Panc1 (cell line): Measurements from ENCODE around the gene NDE1. TPM values are rescaled to one million over a fixed set of nuclear protein-coding genes. Genes with fewer than 3 reads are reported as not detected.

Experiments used
- ATAC-seq: fragments of 200-7000 bp; cut with Tn5 transposase; 2 replicates; pipeline ENCODE4 v1.9.1; 2020; ENCODE audit warnings: mild to moderate bottlenecking, moderate library complexity
- BruUV-seq: library from RNA; stranded (reverse); fragments of 400-500 nt; replicated peaks from 2 replicates; lab custom pipeline; 2021; lab: Mats Ljungman, UMichigan
- CTCF ChIA-PET: fragments of 300-600 bp; sonication (Branson Sonifier 250); formaldehyde crosslinking; loops from one replicate; lab custom pipeline; 2022; ENCODE audit warnings: antibody characterized with exemption; lab: Charles Lee
- POLR2A ChIA-PET: fragments of 300-600 bp; sonication (Branson Sonifier 250); formaldehyde crosslinking; loops from one replicate; lab custom pipeline; 2022; ENCODE audit warnings: antibody characterized with exemption; lab: Charles Lee
- DNase-seq: peaks from one replicate; pipeline ENCODE4 v3.0.0-alpha.2; 2010; ENCODE audit warnings: low read depth, low spot score
- H3K27ac ChIP-seq: 2 replicates; pipeline ENCODE4 v1.5.1; 2011; ENCODE audit warnings: mild to moderate bottlenecking, low read length, inconsistent platforms
- H3K27me3 ChIP-seq: fragments of 200-500 bp; sonication (Bioruptor generic); 2 replicates; pipeline ENCODE4 v1.6.0; 2014; ENCODE audit warnings: low read length, inconsistent platforms; ENCODE audit not compliant: control insufficient read depth, insufficient read depth
- H3K36me3 ChIP-seq: fragments of 200-500 bp; sonication (Bioruptor generic); 2 replicates; pipeline ENCODE4 v1.5.1; 2014; ENCODE audit warnings: inconsistent platforms, mild to moderate bottlenecking, low read length, moderate library complexity; ENCODE audit not compliant: control insufficient read depth, insufficient read depth
- H3K4me1 ChIP-seq: 2 replicates; pipeline ENCODE4 v1.5.1; 2011; ENCODE audit warnings: inconsistent platforms, mild to moderate bottlenecking, low read length, moderate library complexity; ENCODE audit not compliant: control insufficient read depth, insufficient read depth
- H3K4me3 ChIP-seq, 2 experiments: 2 replicates each; pipeline ENCODE4 v1.5.1; 2011 to 2012; ENCODE audit warnings: low read depth in 2 of 2, low read length in 2 of 2, mild to moderate bottlenecking in 2 of 2, inconsistent platforms in 1 of 2, moderate library complexity in 1 of 2
- H3K9me3 ChIP-seq: fragments of 200-500 bp; sonication (Bioruptor generic); 2 replicates; pipeline ENCODE4 v1.5.1; 2014; ENCODE audit warnings: low read depth, mild to moderate bottlenecking, inconsistent platforms, low read length, moderate library complexity; ENCODE audit not compliant: control insufficient read depth, insufficient read depth
- CTCF ChIP-seq: fragments of 450-650 bp; IDR thresholded peaks from 2 replicates; pipeline ENCODE4 v1.5.1; 2017; ENCODE audit warnings: mild to moderate bottlenecking
- POLR2AphosphoS5 ChIP-seq: IDR thresholded peaks from 2 replicates; pipeline ENCODE4 v1.6.1; 2012; ENCODE audit warnings: mild to moderate bottlenecking, low read depth, low read length, moderate library complexity
- SIN3A ChIP-seq: IDR thresholded peaks from 2 replicates; pipeline ENCODE4 v1.6.1; 2012; ENCODE audit warnings: low read depth, mild to moderate bottlenecking, low read length, moderate library complexity, borderline replicate concordance; ENCODE audit not compliant: insufficient read depth
- TCF7L2 ChIP-seq: IDR thresholded peaks from 2 replicates; pipeline ENCODE4 v1.6.1; 2011; ENCODE audit warnings: mild to moderate bottlenecking, low read depth, low read length, inconsistent platforms
- in situ Hi-C: cut with HindIII; loops from 2 replicates; pipeline ENCODE4 v1.10.0; 2016; ENCODE audit warnings: low sequenced_read_pairs, low pct_unique_long_range_greater_than_20kb
- intact Hi-C: fragments of 100-400 bp; cut with micrococcal nuclease; formaldehyde crosslinking; loops from one replicate; pipeline ENCODE4 v1.10.0; 2022; ENCODE audit not compliant: unreplicated experiment
- total RNA-seq: library from RNA; stranded (reverse); gene quantifications from one replicate; pipeline ENCODE4 v1.2.1, GENCODE V29; 2021; ENCODE audit not compliant: unreplicated experiment
- TF ChIP-seq, protein P1 (sequence below), 2 experiments: IDR thresholded peaks; 2 replicates each; pipeline ENCODE4 v1.6.1; 2011 to 2012; ENCODE audit warnings: low read depth in 2 of 2, control low read depth in 1 of 2, low read length in 1 of 2, mild to moderate bottlenecking in 1 of 2, moderate library complexity in 1 of 2; ENCODE audit not compliant: insufficient read depth in 1 of 2

NDE1 gene
- total RNA-seq, 1 experiment from 2014 or later = 99.1 TPM

DNA sequence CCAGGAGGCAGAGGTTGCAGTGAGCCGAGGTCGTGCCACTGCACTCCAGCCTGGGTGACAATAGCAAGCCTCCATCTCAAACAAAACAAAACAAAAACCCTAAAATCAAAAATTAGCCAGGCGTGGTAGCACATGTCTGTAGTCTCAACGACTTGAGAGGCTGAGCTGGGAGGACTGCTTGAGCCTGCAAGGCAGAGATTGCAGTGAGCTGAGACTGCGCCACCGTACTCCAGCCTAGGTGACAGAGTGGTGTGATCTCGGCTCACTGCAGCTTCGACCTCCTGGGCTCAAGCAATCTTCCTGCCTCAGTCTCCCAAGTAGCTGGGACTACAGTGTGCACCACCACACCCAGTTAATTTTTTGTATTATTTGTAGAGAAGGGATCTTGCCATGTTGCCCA, 119.2 kb downstream of the NDE1 start:
- Histone ChIP-seq H3K36me3 (no peaks in the 10 kb centered on the region), H3K4me1 (no peaks in the 10 kb centered on the region), H3K4me3 (no peak overlapping the region), H3K9me3 (no peaks in the 10 kb centered on the region), H3K27ac (no peak overlapping the region), H3K27me3 (no peaks in the 10 kb centered on the region)
- ChIA-PET POLR2A (interaction anchor here (0.7 kb wide), 1 partner anchor 257 kb away, joined by 10 read pairs; no protein-coding TSS in a partner anchor), CTCF (no interaction called here)
- intact Hi-C loops (no loop called here), in situ Hi-C loops (no loop called here)
- TF ChIP-seq TCF7L2 (no peak), CTCF (no peak), POLR2AphosphoS5 (no peak), SIN3A (no peak)
- TF ChIP-seq, protein P1, sequence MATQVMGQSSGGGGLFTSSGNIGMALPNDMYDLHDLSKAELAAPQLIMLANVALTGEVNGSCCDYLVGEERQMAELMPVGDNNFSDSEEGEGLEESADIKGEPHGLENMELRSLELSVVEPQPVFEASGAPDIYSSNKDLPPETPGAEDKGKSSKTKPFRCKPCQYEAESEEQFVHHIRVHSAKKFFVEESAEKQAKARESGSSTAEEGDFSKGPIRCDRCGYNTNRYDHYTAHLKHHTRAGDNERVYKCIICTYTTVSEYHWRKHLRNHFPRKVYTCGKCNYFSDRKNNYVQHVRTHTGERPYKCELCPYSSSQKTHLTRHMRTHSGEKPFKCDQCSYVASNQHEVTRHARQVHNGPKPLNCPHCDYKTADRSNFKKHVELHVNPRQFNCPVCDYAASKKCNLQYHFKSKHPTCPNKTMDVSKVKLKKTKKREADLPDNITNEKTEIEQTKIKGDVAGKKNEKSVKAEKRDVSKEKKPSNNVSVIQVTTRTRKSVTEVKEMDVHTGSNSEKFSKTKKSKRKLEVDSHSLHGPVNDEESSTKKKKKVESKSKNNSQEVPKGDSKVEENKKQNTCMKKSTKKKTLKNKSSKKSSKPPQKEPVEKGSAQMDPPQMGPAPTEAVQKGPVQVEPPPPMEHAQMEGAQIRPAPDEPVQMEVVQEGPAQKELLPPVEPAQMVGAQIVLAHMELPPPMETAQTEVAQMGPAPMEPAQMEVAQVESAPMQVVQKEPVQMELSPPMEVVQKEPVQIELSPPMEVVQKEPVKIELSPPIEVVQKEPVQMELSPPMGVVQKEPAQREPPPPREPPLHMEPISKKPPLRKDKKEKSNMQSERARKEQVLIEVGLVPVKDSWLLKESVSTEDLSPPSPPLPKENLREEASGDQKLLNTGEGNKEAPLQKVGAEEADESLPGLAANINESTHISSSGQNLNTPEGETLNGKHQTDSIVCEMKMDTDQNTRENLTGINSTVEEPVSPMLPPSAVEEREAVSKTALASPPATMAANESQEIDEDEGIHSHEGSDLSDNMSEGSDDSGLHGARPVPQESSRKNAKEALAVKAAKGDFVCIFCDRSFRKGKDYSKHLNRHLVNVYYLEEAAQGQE (IDR thresholded peaks at IDR 0.05; ENCODE audit: insufficient read depth in 1 of 2, low read depth in 2 of 2, low read length in 1 of 2) = no peak
- no TSS peak for BruUV-seq
- no peak for DNase-seq
- no peak for ATAC-seq

GRCh38 chr16:15770107-15770506, 120.1 kb downstream of the NDE1 start:
- H3K9me3 ChIP-seq = no peaks in the 10 kb centered on the region
- TF ChIP-seq POLR2AphosphoS5 (no peak), TCF7L2 (no peak), CTCF (no peak), SIN3A (no peak)
- TF ChIP-seq, protein P1 (IDR thresholded peaks at IDR 0.05; ENCODE audit: insufficient read depth in 1 of 2, low read depth in 2 of 2, low read length in 1 of 2) = no peak
- POLR2A ChIA-PET = interaction anchor here (0.6 kb wide), 1 partner anchor 36 kb away, joined by 10 read pairs; no protein-coding TSS in a partner anchor
- CTCF ChIA-PET = no interaction called here
- no peaks in the 10 kb centered on the region for H3K4me1 ChIP-seq
- no peaks in the 10 kb centered on the region; the same call in 1 of the 2 replicates for H3K27me3 ChIP-seq
- DNase-seq (no peak), ATAC-seq (no peak)
- in situ Hi-C loops (no loop called here), intact Hi-C loops (loop anchor here (10.0 kb wide), 1 partner anchor 425 kb away; no protein-coding TSS in a partner anchor)
- no peak overlapping the region for H3K4me3 ChIP-seq
- BruUV-seq = no TSS peak
- H3K27ac ChIP-seq = no peak overlapping the region
- no peaks in the 10 kb centered on the region for H3K36me3 ChIP-seq
